Measurements from ENCODE around the gene GBGT1.
A peak's percentile ranks its signal among the peaks of the same experiment; 100 is the strongest.

The GBGT1 gene

DNA sequence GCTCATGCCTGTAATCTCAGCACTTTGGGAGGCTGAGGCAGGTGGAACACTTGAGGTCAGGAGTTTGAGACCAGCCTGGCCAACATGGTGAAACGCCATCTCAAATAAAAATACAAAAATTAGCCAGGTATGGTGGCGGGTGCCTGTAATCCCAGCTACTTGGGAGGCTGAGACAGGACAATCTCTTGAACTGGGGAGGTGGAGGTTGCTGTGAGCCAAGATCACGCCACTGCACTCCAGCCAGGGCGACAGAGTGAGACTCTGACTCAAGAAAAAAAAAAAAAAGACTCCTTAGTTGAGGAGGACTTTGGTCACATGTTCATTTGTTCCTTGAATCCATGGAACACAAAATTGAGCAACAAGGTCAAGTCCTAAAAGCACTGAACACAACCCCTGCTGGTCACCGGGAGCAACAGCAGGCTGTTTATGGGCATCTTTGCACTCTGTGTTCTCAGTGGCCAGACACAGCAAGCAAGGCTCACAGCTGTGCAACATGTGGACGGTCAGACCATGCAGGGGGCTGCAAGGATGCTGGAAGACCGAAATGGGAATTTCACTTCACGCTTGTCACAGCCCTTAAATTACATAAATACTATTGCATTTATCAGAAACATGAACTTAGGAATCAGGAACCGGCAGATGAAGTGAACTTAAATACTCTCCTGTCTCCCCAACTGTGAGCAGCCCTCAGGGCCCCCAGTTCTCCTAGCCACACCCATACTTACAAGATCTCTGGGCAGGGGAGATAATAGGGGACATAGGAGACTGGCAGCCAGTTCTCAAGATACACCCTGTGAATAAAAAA, 2.8 kb downstream of the GBGT1 start:
- TF ChIP-seq, protein P1, sequence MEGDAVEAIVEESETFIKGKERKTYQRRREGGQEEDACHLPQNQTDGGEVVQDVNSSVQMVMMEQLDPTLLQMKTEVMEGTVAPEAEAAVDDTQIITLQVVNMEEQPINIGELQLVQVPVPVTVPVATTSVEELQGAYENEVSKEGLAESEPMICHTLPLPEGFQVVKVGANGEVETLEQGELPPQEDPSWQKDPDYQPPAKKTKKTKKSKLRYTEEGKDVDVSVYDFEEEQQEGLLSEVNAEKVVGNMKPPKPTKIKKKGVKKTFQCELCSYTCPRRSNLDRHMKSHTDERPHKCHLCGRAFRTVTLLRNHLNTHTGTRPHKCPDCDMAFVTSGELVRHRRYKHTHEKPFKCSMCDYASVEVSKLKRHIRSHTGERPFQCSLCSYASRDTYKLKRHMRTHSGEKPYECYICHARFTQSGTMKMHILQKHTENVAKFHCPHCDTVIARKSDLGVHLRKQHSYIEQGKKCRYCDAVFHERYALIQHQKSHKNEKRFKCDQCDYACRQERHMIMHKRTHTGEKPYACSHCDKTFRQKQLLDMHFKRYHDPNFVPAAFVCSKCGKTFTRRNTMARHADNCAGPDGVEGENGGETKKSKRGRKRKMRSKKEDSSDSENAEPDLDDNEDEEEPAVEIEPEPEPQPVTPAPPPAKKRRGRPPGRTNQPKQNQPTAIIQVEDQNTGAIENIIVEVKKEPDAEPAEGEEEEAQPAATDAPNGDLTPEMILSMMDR (conservative IDR thresholded peaks at IDR 0.05; ENCODE audit: low read depth, low read length): peak; percentile 88
- DNase-seq (ENCODE audit: low read depth): peak; percentile 91
- no peak overlapping the region for H3K4me3 ChIP-seq (ENCODE audit: low read depth, low read length)

DNA sequence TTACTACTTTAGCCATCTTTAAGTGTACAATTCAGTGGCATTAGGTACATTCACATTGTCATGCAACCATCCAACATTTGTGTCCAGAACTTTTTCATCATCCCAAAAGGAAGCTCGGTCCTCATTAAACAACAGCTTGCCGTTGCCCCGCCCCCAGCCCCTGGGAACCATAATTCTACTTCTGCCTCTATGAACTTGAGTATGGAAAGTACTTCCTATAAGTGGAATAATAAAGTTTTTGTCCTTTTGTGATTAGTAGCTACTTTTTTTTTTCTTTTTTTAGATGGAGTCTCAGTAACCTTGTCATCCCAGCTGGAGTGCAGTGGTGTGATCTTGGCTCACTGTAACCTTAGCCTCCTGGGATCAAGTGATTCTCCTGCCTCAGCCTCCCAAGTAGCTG, 5.0 kb downstream of the GBGT1 start:
- H3K4me3 ChIP-seq (ENCODE audit: low read depth, low read length): no peak overlapping the region
- TF ChIP-seq, protein P1 (conservative IDR thresholded peaks at IDR 0.05; ENCODE audit: low read depth, low read length): no peak
- DNase-seq (ENCODE audit: low read depth): no peak

DNA sequence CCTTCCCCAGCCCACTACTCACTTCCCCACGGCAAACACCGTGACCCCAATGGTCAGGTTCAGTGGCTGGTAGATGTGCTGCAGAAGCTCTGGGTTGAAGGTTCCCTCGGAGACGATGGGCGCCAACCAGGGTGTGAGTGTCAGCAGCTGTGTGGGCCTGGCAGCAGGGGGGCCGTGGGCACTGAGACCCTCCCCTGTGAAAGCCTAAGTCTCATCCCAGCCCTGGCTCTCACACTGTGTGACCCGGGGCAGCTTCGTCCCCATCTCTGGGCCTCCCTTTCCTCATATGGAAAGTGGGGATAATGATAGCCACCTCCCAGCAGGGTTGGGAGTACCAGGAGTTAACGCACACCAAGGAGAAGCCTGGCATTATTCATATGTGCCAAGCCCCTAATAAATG, 8.6 kb downstream of the GBGT1 start:
- TF ChIP-seq, protein P1 (conservative IDR thresholded peaks at IDR 0.05; ENCODE audit: low read depth, low read length): no peak
- DNase-seq (ENCODE audit: low read depth): no peak
- no peak overlapping the region for H3K4me3 ChIP-seq (ENCODE audit: low read depth, low read length)

DNA sequence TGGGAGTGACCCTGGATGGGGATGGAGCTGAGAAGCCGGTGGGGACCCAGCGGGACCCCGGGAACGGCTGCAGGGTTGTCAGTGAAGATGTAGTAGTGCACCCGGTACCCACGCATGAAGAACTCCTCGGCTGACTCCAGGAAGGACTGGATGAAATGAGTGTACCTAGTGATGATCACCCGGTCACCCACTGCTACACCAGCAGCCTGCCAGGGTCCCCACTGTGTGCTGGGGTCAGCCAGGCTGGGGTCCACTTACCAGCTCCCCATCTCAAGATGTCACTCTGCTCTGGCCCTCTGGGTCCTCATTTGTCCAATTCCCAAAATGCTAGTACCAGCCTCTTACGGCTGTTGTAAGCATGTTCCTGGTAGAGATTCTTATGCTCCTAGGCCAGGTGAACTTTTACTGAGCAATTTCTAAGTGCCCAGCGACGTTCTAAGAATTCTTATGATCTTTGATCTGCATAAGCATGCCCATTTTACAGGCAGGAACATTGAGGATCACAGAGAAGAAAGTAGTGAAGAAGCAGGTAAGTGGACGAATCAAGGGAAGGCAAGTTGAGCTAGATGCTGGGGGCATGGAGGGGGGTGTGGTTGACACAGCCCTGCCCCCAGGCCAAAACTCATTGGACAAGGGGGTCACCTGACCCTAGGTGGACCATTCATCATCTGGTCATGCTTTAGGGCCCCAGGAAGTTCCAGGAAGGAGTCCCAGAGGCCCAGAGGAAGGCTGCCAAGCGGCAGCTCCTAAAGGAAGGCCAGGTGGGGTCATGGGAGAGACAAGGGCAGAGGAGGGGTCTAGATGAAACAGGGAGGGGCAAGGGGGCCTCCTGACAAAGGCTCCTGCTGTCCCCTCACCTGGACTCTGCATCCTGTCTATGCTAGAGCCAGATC, 9.4 kb downstream of the GBGT1 start:
- TF ChIP-seq, protein P1 (conservative IDR thresholded peaks at IDR 0.05; ENCODE audit: low read depth, low read length): no peak
- no peak for DNase-seq (ENCODE audit: low read depth)
- H3K4me3 ChIP-seq (ENCODE audit: low read depth, low read length): no peak overlapping the region

DNA sequence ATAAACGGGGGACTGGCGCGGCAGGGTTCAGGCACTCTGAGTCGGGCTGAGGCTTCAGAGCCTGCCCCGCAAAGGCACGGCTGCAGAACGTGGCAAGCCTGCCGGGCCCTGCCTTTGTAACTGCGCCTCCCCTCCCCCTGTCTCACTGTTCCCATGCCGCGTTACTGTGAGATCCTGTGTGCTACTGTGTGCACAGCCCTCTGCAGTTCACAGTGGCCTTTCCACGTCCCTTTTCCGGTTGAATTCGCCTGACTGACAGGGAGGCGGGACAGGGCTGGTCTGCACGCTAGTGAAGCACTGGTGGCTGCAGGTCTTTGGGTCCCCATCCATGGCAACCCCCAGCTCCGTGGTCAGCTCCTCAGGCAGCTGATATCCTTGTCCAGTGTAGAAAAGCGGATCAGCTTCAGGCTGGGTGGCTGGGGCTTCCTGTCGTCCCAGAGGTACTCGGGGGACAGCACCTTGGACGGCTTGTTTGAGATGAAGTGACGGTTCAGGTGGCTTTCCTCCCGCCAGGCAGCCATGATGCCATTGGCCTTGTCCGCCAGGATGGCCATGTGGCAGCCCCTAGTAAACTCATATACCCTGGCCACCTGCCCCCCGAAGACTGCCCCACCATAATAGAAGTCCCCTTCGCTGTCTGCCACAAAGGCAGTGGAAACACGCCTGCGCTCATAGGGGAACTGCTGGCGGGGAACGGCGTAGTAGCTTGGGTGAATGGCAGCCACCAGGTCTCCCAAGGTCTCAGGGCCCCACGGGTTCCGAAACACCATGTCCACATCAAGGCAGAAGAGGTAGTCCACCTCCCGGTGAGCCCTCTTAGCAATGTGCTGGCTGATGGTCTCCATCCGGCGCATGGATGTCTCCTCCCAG, 10.3 kb downstream of the GBGT1 start:
- no peak overlapping the region for H3K4me3 ChIP-seq (ENCODE audit: low read depth, low read length)
- TF ChIP-seq, protein P1 (conservative IDR thresholded peaks at IDR 0.05; ENCODE audit: low read depth, low read length): no peak
- DNase-seq (ENCODE audit: low read depth): no peak

DNA sequence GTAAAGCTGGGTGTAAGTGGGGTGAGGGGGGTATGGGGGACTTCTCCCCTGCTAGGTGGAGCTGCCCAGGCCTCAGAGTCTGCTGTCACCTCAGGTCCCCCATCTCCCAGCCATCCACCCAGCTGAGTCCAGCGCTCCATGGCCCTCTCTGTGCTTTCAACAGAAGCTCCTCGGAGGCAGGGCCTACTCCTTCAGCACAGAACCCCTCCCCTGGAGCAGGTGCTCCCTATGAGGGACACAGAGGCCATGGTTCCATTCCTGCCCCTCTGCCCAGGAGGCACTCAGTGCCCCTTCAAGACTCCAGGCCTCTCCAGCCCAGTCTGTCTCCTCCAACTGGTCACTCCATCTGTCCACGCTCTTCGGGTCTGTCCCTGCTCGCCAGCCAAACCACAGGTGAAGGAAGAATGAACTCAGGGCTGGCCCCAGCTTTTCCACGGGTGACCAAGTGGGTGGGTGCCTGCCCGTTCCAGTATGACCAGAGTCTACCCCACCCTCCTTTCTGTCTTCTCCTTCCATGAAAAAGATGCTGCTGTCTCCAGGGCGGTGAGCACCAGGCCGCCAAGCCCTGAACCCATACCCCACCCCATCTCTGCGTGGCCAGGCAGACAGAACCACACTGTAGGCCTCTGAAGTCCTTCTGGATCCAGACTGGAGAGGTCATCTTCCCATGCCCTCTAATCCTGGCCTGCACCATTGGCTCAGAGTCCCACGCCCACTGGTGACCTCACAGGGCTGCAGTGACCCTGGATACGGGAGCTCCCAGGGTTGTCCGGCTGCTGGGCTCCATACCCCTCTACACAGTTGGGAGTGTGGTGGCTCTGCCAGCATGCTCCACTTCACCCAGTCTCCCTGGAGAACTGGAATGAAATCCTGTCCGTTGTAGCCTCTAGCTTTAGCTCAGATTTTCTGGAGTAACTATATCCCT, 11.9 kb downstream of the GBGT1 start:
- DNase-seq (ENCODE audit: low read depth): no peak
- TF ChIP-seq, protein P1 (conservative IDR thresholded peaks at IDR 0.05; ENCODE audit: low read depth, low read length): no peak
- H3K4me3 ChIP-seq (ENCODE audit: low read depth, low read length): no peak overlapping the region

Data from choroid plexus epithelial cell (primary cell).